DOHH2 (cell line): ENCODE results near the gene AIFM1.

Experiments
- CTCF ChIP-seq: fragments of 200-600 bp; sonication (generic); IDR thresholded peaks from one replicate; pipeline ENCODE4 v1.5.1; 2014; ENCODE audit warnings: antibody characterized with exemption, mild to moderate bottlenecking, low read depth, low read length; ENCODE audit not compliant: poor library complexity, severe bottlenecking
- EZH2phosphoT487 ChIP-seq: fragments of 200-600 bp; sonication (generic); IDR thresholded peaks from 2 replicates; pipeline ENCODE4 v1.6.1; 2017; ENCODE audit warnings: borderline replicate concordance, mild to moderate bottlenecking, antibody characterized with exemption, low read length, moderate library complexity, mixed read lengths

DNA sequence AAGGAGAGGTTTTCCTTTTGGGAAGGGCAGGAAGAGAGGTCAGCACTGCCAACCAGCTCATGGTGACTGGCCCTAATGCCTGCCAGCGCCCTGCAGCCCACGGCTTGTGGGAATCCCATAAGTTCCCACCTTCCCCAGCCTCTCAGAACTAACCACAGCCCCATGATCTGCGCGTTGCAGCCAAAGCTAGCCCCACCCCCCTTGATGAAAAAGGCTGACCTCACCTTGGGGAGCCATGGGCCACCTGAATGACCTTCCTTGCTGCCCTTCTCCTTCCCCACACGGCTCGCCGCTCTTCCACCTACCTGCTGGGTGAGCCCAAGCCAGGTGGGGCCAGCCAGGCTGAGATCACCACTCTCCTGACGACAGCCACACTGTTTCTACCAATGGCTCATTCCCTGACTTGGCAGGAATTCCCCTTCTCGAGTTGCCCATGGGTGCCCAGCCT lies 51.5 kb downstream of the AIFM1 start:
- TF ChIP-seq CTCF, result no peak
- TF ChIP-seq EZH2phosphoT487, result no peak
